Measurements from ENCODE around the gene MYOG. TPM values are rescaled to one million over a fixed set of nuclear protein-coding genes. Genes with fewer than 3 reads are reported as not detected.
A peak's percentile ranks its signal among the peaks of the same experiment; 100 is the strongest.

The MYOG gene
- total and polyA plus RNA-seq, 7 donors, result not detected

DNA sequence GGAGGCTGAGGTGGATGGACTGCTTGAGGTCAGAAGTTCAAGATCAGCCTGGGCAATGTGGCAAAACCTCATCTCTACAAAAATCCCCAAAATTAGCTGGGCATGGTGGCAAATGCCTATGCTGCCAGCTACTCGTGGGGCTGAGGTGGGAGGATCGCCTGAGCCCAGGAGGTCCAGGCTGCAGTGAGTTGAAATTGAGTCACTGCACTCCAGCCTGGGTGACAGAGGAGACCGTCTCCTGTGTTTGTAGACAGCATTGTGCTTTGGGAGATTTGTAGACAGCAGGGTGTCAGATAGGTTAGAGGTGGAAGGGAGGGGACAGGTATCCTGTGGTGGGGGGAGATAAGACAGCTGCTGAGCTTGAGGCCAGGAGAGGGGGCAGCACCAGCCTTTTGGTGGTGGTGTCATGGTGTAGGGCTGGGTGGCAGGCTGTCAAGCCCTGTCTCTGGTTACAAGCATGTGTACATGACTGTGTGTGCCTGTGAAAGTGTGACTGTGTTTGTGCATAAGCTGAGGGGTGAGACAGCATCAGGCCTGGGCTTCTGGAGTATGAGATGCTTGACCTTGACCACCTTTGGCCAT is 44.4 kb downstream of the MYOG start:
- 81 to 84% methylated on average over 3 of the region's 3 CpGs for WGBS, 2 donors
- Histone ChIP-seq H3K9me3 (no peaks in the 10 kb centered on the region), H3K27me3 (no peaks in the 10 kb centered on the region), H3K36me3 (no peaks in the 10 kb centered on the region), H3K4me1 (peaks cover 0 to 36% (median 26%) of the 10 kb centered on the region in 4 donors), H3K4me3 (no peak overlapping the region), H3K27ac (no peak overlapping the region)
- no peak for DNase-seq
- TF ChIP-seq POLR2A (IDR thresholded peaks at IDR 0.05), result no peak
- no peak for TF ChIP-seq EP300 (IDR thresholded peaks at IDR 0.05)
- TF ChIP-seq, protein P1, sequence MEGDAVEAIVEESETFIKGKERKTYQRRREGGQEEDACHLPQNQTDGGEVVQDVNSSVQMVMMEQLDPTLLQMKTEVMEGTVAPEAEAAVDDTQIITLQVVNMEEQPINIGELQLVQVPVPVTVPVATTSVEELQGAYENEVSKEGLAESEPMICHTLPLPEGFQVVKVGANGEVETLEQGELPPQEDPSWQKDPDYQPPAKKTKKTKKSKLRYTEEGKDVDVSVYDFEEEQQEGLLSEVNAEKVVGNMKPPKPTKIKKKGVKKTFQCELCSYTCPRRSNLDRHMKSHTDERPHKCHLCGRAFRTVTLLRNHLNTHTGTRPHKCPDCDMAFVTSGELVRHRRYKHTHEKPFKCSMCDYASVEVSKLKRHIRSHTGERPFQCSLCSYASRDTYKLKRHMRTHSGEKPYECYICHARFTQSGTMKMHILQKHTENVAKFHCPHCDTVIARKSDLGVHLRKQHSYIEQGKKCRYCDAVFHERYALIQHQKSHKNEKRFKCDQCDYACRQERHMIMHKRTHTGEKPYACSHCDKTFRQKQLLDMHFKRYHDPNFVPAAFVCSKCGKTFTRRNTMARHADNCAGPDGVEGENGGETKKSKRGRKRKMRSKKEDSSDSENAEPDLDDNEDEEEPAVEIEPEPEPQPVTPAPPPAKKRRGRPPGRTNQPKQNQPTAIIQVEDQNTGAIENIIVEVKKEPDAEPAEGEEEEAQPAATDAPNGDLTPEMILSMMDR (IDR thresholded peaks at IDR 0.05), result no peak
- TF ChIP-seq POLR2AphosphoS5 (IDR thresholded peaks at IDR 0.05), result no peak
- intact Hi-C loops (cut with DNase I), result no loop called here

DNA sequence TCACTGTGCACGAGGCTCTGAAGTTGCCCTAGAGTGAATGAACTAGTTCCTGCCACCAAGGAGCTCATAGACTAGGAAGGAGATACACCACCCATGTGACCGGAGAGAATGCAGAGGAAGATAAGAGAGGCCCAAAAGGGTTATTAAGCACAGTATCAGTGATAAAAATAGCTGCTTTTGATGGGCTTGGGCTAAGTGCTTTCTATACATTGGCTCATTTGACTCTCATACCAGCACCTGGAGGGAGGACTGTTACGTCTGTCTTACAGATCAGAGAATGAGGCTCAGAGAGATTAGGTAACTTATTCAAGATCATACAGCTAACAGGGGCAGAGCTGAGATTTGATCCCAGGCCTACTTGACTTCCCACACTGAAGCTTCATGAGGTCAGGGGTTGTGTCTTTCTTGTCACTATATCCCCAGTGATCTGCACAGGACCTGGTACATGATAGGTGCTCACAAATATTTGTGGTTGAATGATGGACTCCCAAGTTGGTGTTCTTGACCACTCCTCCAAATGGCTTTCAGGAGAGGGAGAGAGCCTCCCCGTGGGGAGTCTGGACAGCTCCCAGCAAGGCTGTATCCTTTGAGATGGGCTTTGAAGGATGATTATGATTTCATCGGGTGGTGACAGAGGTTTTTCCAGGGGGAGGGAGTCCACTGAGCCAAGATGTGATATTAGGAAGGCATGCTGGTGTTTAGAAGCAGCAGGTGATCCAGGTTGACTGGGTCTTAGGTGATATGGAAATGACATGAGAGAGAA is 45.1 kb downstream of the MYOG start:
- 48 to 54% methylated on average over 5 of the region's 5 CpGs for WGBS, 2 donors
- H3K27ac ChIP-seq, result no peak overlapping the region
- intact Hi-C loops (cut with DNase I), result no loop called here
- H3K4me1 ChIP-seq, result peaks cover 0 to 34% (median 25%) of the 10 kb centered on the region in 4 donors
- no peaks in the 10 kb centered on the region for H3K27me3 ChIP-seq
- TF ChIP-seq POLR2A (IDR thresholded peaks at IDR 0.05) (no peak), POLR2AphosphoS5 (IDR thresholded peaks at IDR 0.05) (no peak), EP300 (IDR thresholded peaks at IDR 0.05) (no peak)
- TF ChIP-seq, protein P1 (IDR thresholded peaks at IDR 0.05), result no peak
- no peaks in the 10 kb centered on the region for H3K36me3 ChIP-seq
- no peak for DNase-seq
- no peak overlapping the region for H3K4me3 ChIP-seq
- no peaks in the 10 kb centered on the region for H3K9me3 ChIP-seq

DNA sequence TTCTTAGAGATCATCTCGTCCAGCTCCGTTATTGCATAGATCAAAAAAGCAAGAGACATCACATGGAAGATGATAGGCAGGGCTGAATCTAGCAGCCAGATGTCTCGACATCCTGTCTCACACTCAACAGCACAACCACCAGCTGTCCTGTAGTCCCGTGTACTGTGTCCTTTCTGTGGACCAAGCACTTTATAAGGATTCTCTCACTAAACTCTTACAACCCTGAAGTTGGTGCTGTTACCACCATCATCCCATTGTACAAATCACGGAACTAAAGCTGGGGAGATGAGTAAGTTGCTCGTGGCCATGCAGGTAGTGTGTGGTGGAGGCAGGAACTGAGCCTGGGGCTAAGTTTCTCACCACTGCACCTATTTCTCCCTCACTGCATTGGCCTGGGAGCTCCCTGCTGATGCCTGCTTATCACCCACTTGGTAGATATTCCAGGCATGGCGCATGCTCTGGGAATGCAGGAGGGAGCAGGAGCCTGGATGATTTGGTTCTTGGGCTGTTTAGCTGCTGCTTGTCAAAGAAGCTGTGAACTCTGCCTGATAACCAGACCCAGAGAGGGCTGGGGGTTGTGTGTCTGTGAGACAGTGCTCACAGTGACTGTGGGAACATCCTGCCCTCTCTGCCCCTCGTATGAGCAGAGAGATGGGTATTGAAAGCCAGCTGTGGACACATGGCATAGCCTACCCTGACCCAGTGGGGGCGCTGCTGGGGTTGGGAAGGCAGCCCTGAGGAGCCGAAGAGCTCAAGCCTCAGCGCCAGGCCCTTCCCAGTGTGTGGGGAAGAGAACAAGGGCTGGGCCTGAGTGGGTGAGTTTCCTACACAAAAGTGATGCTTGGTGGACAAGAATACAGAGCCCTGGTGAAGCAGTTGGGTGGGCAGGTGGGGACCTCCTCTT is 46.0 kb downstream of the MYOG start:
- Histone ChIP-seq H3K9me3 (no peaks in the 10 kb centered on the region), H3K27me3 (no peaks in the 10 kb centered on the region), H3K36me3 (no peaks in the 10 kb centered on the region), H3K4me1 (peaks cover 0 to 34% (median 25%) of the 10 kb centered on the region in 4 donors), H3K27ac (no peak overlapping the region), H3K4me3 (no peak overlapping the region)
- TF ChIP-seq EP300 (IDR thresholded peaks at IDR 0.05) (no peak), POLR2A (IDR thresholded peaks at IDR 0.05) (no peak), POLR2AphosphoS5 (IDR thresholded peaks at IDR 0.05) (no peak)
- TF ChIP-seq, protein P1 (IDR thresholded peaks at IDR 0.05), result no peak
- no peak for DNase-seq
- WGBS, 2 donors, result 50 to 58% methylated on average over 11 of the region's 11 CpGs
- intact Hi-C loops (cut with DNase I), result loop anchor here (1.0 to 2.0 kb wide), 3 partner anchors 81 to 176 kb away; no protein-coding TSS in a partner anchor

DNA sequence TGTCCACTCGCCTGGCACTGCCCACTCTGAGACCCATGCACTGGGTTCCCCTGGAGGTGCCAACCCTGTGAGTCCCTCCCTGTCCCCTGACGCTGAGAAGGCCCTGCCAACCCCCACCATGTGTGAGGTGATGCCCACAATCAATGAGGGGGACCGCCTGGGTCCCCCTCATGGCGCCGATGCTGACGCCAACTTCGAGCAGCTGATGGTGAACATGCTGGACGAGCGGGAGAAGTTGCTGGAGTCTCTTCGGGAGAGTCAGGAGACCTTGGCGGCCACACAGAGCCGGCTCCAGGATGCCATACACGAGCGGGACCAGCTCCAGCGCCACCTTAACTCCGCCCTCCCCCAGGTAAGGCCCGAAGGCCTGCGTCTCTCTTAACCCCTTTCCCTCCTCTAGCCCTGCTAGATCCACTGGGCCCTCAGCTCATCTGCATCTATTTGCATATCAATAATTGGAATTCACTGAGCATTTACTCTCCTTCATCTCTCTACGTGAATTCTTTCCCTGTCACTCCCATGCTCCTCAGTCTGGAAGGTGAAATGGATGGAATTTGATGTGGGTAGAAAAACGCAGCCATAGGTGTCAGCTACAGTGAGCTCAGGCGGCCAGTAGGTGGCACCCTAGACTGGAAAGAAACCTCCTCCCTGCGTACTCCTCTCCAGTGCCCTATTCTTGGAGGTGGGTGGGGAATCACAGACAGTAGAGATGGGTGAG is 46.8 kb downstream of the MYOG start:
- H3K36me3 ChIP-seq, result no peaks in the 10 kb centered on the region
- 45 to 62% methylated on average over 22 of the region's 22 CpGs for WGBS, 2 donors
- peak overlapping the region; percentile 63 to 88 (median 76) for H3K27ac ChIP-seq
- no peaks in the 10 kb centered on the region for H3K9me3 ChIP-seq
- TF ChIP-seq, protein P1 (IDR thresholded peaks at IDR 0.05), result peak; percentile 82 to 92 (median 87)
- TF ChIP-seq EP300 (IDR thresholded peaks at IDR 0.05), result no peak
- H3K27me3 ChIP-seq, result no peaks in the 10 kb centered on the region
- no peak overlapping the region for H3K4me3 ChIP-seq
- peaks cover 0 to 34% (median 25%) of the 10 kb centered on the region in 4 donors for H3K4me1 ChIP-seq
- intact Hi-C loops (cut with DNase I), result loop anchor here (1.0 to 2.0 kb wide), 3 partner anchors 82 to 177 kb away; no protein-coding TSS in a partner anchor
- peak; percentile 85 for DNase-seq
